H1 (cell line): Measurements from ENCODE around the gene MAP6. TPM values are rescaled to one million over a fixed set of nuclear protein-coding genes. Genes with fewer than 3 reads are reported as not detected.

Experiments used
- CTCF ChIA-PET: fragments of 300-600 bp; sonication (Branson Sonifier 250); formaldehyde crosslinking; loops from one replicate; lab custom pipeline; 2021; ENCODE audit not compliant: partially characterized antibody; lab: Charles Lee
- POLR2A ChIA-PET: fragments of 300-600 bp; sonication (Branson Sonifier 250); formaldehyde crosslinking; loops from one replicate; lab custom pipeline; 2021; ENCODE audit warnings: inconsistent platforms; ENCODE audit not compliant: partially characterized antibody; lab: Charles Lee
- DNase-seq, 2 experiments: peaks; one replicate each; pipeline versions ENCODE4 v3.0.0 to v3.0.0-alpha.2; 2010 to 2022; ENCODE audit warnings: low spot score in 2 of 2, low read depth in 1 of 2, mixed read lengths in 1 of 2
- FAIRE-seq: peaks from 2 replicates; lab custom pipeline; 2011; peaks lifted over from hg19 to GRCh38; lab: Jason Lieb, UNC
- H2AFZ ChIP-seq: 2 replicates; pipeline ENCODE4 v1.8.1; 2012; ENCODE audit warnings: low read length, inconsistent platforms
- H2AK5ac ChIP-seq: 2 replicates; pipeline ENCODE4 v1.6.1; 2013; ENCODE audit warnings: low read depth, low read length
- H2BK120ac ChIP-seq: replicated peaks from 2 replicates; pipeline ENCODE3; 2013; ENCODE audit warnings: low read depth, low read length, inconsistent platforms
- H2BK12ac ChIP-seq: 2 replicates; pipeline ENCODE4 v1.6.1; 2013; ENCODE audit warnings: low read depth, low read length
- H2BK15ac ChIP-seq: 2 replicates; pipeline ENCODE4 v1.6.1; 2013; ENCODE audit warnings: low read length
- H2BK20ac ChIP-seq: 2 replicates; pipeline ENCODE4 v1.6.1; 2013; ENCODE audit warnings: low read length
- H2BK5ac ChIP-seq: 2 replicates; pipeline ENCODE4 v1.6.1; 2013; ENCODE audit warnings: low read depth, low read length
- H3K14ac ChIP-seq: 2 replicates; pipeline ENCODE4 v1.6.1; 2013; ENCODE audit warnings: inconsistent platforms; ENCODE audit not compliant: insufficient read length
- H3K18ac ChIP-seq: 2 replicates; pipeline ENCODE4 v1.6.1; 2013; ENCODE audit warnings: low read length; ENCODE audit errors: extremely low read depth
- H3K23ac ChIP-seq: 2 replicates; pipeline ENCODE4 v1.6.1; 2013; ENCODE audit warnings: inconsistent platforms; ENCODE audit not compliant: insufficient read length
- H3K23me2 ChIP-seq: 2 replicates; pipeline ENCODE4 v1.6.1; 2013; ENCODE audit warnings: low read depth, low read length
- H3K27ac ChIP-seq: 2 replicates; pipeline ENCODE4 v1.6.1; 2011; ENCODE audit warnings: low read depth, low read length, inconsistent platforms
- H3K27me3 ChIP-seq, 4 experiments: replicated peaks in 1 of 4; 1 replicate in 1 of 4; 2 replicates in 3 of 4; pipeline versions ENCODE4 v1.6.1 to v1.8.1; 2011 to 2013; ENCODE audit warnings: low read length in 3 of 4, mild to moderate bottlenecking in 3 of 4, inconsistent platforms in 2 of 4, mixed read lengths in 2 of 4, moderate library complexity in 1 of 4; ENCODE audit not compliant: control insufficient read depth in 3 of 4, insufficient read depth in 3 of 4; ENCODE audit errors: extremely low read depth in 1 of 4
- H3K36me3 ChIP-seq, 4 experiments: 2 replicates each; pipeline versions ENCODE4 v1.6.1 to v1.8.1; 2011 to 2013; ENCODE audit warnings: mild to moderate bottlenecking in 4 of 4, low read length in 3 of 4, moderate library complexity in 2 of 4, control low read depth in 1 of 4, inconsistent platforms in 1 of 4; ENCODE audit not compliant: insufficient read depth in 4 of 4, control insufficient read depth in 2 of 4
- H3K4ac ChIP-seq: replicated peaks from 2 replicates; pipeline ENCODE3; 2013; ENCODE audit warnings: low read length, low read depth, mixed read lengths, inconsistent platforms; ENCODE audit not compliant: insufficient read length
- H3K4me1 ChIP-seq, 4 experiments: replicated peaks in 1 of 4; 1 replicate in 1 of 4; 2 replicates in 3 of 4; pipeline versions ENCODE4 v1.6.1 to v1.8.1; 2011 to 2013; ENCODE audit warnings: low read length in 3 of 4, inconsistent platforms in 2 of 4, mixed read lengths in 1 of 4; ENCODE audit not compliant: insufficient read depth in 4 of 4, control insufficient read depth in 3 of 4
- H3K4me2 ChIP-seq, 2 experiments: 2 replicates each; pipeline versions ENCODE4 v1.6.1 to v1.8.1; 2011 to 2013; ENCODE audit warnings: low read depth in 2 of 2, low read length in 2 of 2, control low read depth in 1 of 2, inconsistent platforms in 1 of 2, mild to moderate bottlenecking in 1 of 2; ENCODE audit not compliant: insufficient read depth in 1 of 2
- H3K4me3 ChIP-seq, 4 experiments: fragments of 200-600, 300-600 bp in 1 of 4; sonication (generic), shearing (Covaris generic), sonication (Bioruptor Twin) in 1 of 4; 2 replicates each; pipeline versions ENCODE4 v1.5.1 to v1.8.1; 2011 to 2016; ENCODE audit warnings: low read length in 4 of 4, low read depth in 3 of 4, control low read depth in 2 of 4, inconsistent platforms in 2 of 4, mild to moderate bottlenecking in 2 of 4, mixed read lengths in 1 of 4, moderate library complexity in 1 of 4; ENCODE audit not compliant: insufficient read depth in 2 of 4; ENCODE audit errors: extremely low read depth in 1 of 4
- H3K56ac ChIP-seq: replicated peaks from 2 replicates; pipeline ENCODE3; 2013; ENCODE audit warnings: low read depth, mild to moderate bottlenecking, mixed read lengths, low read length, inconsistent platforms; ENCODE audit not compliant: insufficient read length
- H3K79me1 ChIP-seq: 2 replicates; pipeline ENCODE4 v1.6.1; 2013; ENCODE audit warnings: low read depth, low read length, control low read depth
- H3K79me2 ChIP-seq, 2 experiments: 2 replicates each; pipeline versions ENCODE4 v1.6.1 to v1.8.1; 2012 to 2013; ENCODE audit warnings: low read length in 2 of 2, mild to moderate bottlenecking in 2 of 2, inconsistent platforms in 1 of 2; ENCODE audit not compliant: insufficient read depth in 2 of 2, control insufficient read depth in 1 of 2
- H3K9ac ChIP-seq, 4 experiments: replicated peaks in 1 of 4; 1 replicate in 1 of 4; 2 replicates in 3 of 4; pipeline versions ENCODE4 v1.6.1 to v1.8.1; 2011 to 2013; ENCODE audit warnings: low read depth in 3 of 4, low read length in 3 of 4, control low read depth in 2 of 4, mild to moderate bottlenecking in 2 of 4, moderate library complexity in 2 of 4, inconsistent platforms in 1 of 4; ENCODE audit errors: extremely low read depth in 1 of 4
- H3K9me3 ChIP-seq, 2 experiments: 2 replicates each; pipeline versions ENCODE4 v1.6.1 to v1.8.1; 2012 to 2013; ENCODE audit warnings: mild to moderate bottlenecking in 2 of 2, moderate library complexity in 2 of 2, control low read depth in 1 of 2, inconsistent platforms in 1 of 2, low read depth in 1 of 2, low read length in 1 of 2, mixed read lengths in 1 of 2; ENCODE audit not compliant: insufficient read depth in 2 of 2
- H4K20me1 ChIP-seq, 2 experiments: replicated peaks in 1 of 2; 2 replicates each; pipeline versions ENCODE3 to v1.8.1; 2011 to 2013; ENCODE audit warnings: inconsistent platforms in 2 of 2, low read length in 2 of 2, mild to moderate bottlenecking in 1 of 2; ENCODE audit not compliant: insufficient read depth in 2 of 2, control insufficient read depth in 1 of 2
- H4K5ac ChIP-seq: 2 replicates; pipeline ENCODE4 v1.6.1; 2013; ENCODE audit warnings: low read length, low read depth, mixed read lengths, inconsistent platforms; ENCODE audit not compliant: insufficient read length
- H4K8ac ChIP-seq: 2 replicates; pipeline ENCODE4 v1.8.0; 2013; ENCODE audit warnings: mild to moderate bottlenecking, moderate library complexity, low read length, inconsistent platforms; ENCODE audit not compliant: insufficient read depth; ENCODE audit errors: extremely low read depth
- H4K91ac ChIP-seq: replicated peaks from 2 replicates; pipeline ENCODE3; 2013; ENCODE audit warnings: low read length, mixed read lengths, inconsistent platforms; ENCODE audit not compliant: insufficient read length
- ASH2L ChIP-seq: fragments of 200-600, 300-600 bp; sonication (generic); IDR thresholded peaks from one replicate; pipeline ENCODE4 v1.7.1; 2017; ENCODE audit warnings: low read length
- BACH1 ChIP-seq: IDR thresholded peaks from 2 replicates; pipeline ENCODE4 v1.6.1; 2012; ENCODE audit warnings: low read length, improper control_type of control experiment
- CBX5 ChIP-seq: fragments of 300-800, 300-1000 bp; sonication (generic); IDR thresholded peaks from 2 replicates; pipeline ENCODE4 v1.7.1; 2016; ENCODE audit warnings: antibody characterized with exemption, low read length, low read depth
- CTBP2 ChIP-seq: IDR thresholded peaks from 2 replicates; pipeline ENCODE4 v1.7.0; 2011; ENCODE audit warnings: borderline replicate concordance, mild to moderate bottlenecking, moderate library complexity, mixed read lengths, low read length; ENCODE audit not compliant: insufficient read depth, insufficient read length
- EZH2 ChIP-seq: fragments of 200-600 bp; sonication (generic); IDR thresholded peaks from 2 replicates; pipeline ENCODE4 v1.7.1; 2012; ENCODE audit warnings: low read depth, mild to moderate bottlenecking, moderate library complexity, low read length, inconsistent platforms; ENCODE audit not compliant: severe bottlenecking
- JUN ChIP-seq: IDR thresholded peaks from 2 replicates; pipeline ENCODE4 v1.6.1; 2011; ENCODE audit warnings: low read depth, mild to moderate bottlenecking, improper control_type of control experiment, low read length
- NRF1 ChIP-seq: IDR thresholded peaks from 2 replicates; pipeline ENCODE4 v1.6.1; 2011; ENCODE audit warnings: mild to moderate bottlenecking, low read depth, low read length, improper control_type of control experiment
- RBBP5 ChIP-seq: IDR thresholded peaks from 2 replicates; pipeline ENCODE4 v1.7.1; 2012; ENCODE audit warnings: low read depth, mild to moderate bottlenecking, inconsistent platforms, low read length, moderate library complexity, borderline replicate concordance
- RXRA ChIP-seq: IDR thresholded peaks from 2 replicates; pipeline ENCODE4 v1.6.1; 2011; ENCODE audit warnings: low read depth, mild to moderate bottlenecking, low read length, moderate library complexity; ENCODE audit not compliant: insufficient read depth
- SIN3A ChIP-seq, 2 experiments: IDR thresholded peaks in 1 of 2; conservative IDR thresholded peaks in 1 of 2; 2 replicates each; pipeline ENCODE4 v1.6.1; 2011 to 2012; ENCODE audit warnings: low read length in 2 of 2, improper control_type of control experiment in 1 of 2, low read depth in 1 of 2, mild to moderate bottlenecking in 1 of 2
- WGBS, 2 experiments: shearing (Covaris generic) in 1 of 2; methylation state at CpG; one replicate each; pipeline versions ENCODE4 v1.1.6 to v1.1.7; 2013 to 2015; ENCODE audit warnings: low lambda C conversion rate in 2 of 2, mixed read lengths in 2 of 2, inconsistent platforms in 1 of 2, low coverage in 1 of 2, missing lambda C conversion rate in 1 of 2; ENCODE audit not compliant: insufficient replicate concordance in 2 of 2, insufficient coverage in 1 of 2, insufficient read length in 1 of 2; ENCODE audit errors: extremely low coverage in 1 of 2, missing lambda C conversion rate in 1 of 2; 5-methylcytosine and 5-hydroxymethylcytosine counted together
- polyA plus RNA-seq, 7 experiments: library from polyadenylated mRNA; depleted of rRNA in 3 of 7; stranded (reverse) in 5 of 7; unstranded in 2 of 7; fragments of >200 nt in 5 of 7; fragments of 200-250 nt in 2 of 7; gene quantifications; 1 replicate in 5 of 7; 2 replicates in 1 of 7; 4 replicates in 1 of 7; pipeline versions ENCODE4 v1.2.1 to v1.2.3, GENCODE V29; 2011 to 2013; ENCODE audit warnings: missing spikeins in 2 of 7, mixed read lengths in 2 of 7
- total RNA-seq: library from RNA; stranded (reverse); fragmentation: NEBNext Ultra II Directional; extraction: Animal tissue kit (Norgen Biotek cat#: 25700); gene quantifications from 2 replicates; pipeline ENCODE4 v1.2.1, GENCODE V29; 2021
- TF ChIP-seq, protein P1 (sequence below), 3 experiments: IDR thresholded peaks; 1 replicate in 2 of 3; 2 replicates in 1 of 3; pipeline versions ENCODE4 v1.5.1 to v1.6.1; 2011; ENCODE audit warnings: low read length in 3 of 3, mild to moderate bottlenecking in 3 of 3, inconsistent platforms in 2 of 3, low read depth in 1 of 3, moderate library complexity in 1 of 3; ENCODE audit not compliant: insufficient read depth in 1 of 3; ENCODE audit errors: control extremely low read depth in 1 of 3

Gene MAP6
- total and polyA plus RNA-seq, 2 of the 8 experiments (the other 6 are each of a cell fraction or from before 2014, with no cell fraction given) = 0.54 to 0.89 TPM

GRCh38 chr11:75594211-75594610 lies 74.6 kb downstream of the MAP6 start:
- Histone ChIP-seq H3K18ac (no peak overlapping the region), H2BK5ac (no peak overlapping the region), H3K4ac (no peak overlapping the region), H3K36me3 (no peaks in the 10 kb centered on the region), H3K23ac (no peak overlapping the region), H4K5ac (no peak overlapping the region), H2BK15ac (no peak overlapping the region), H3K4me2 (no peak overlapping the region), H2BK120ac (no peak overlapping the region), H3K9ac (no peak overlapping the region), H4K91ac (no peak overlapping the region), H4K20me1 (no peaks in the 10 kb centered on the region), H3K56ac (no peak overlapping the region), H3K23me2 (no peaks in the 10 kb centered on the region; the same call in 1 of the 2 replicates), H3K79me1 (no peaks in the 10 kb centered on the region), H2AK5ac (no peak overlapping the region), H2BK12ac (no peak overlapping the region), H3K14ac (no peak overlapping the region), H3K9me3 (no peaks in the 10 kb centered on the region), H2BK20ac (no peak overlapping the region), H3K4me3 (no peak overlapping the region), H3K4me1 (no peaks in the 10 kb centered on the region), H3K79me2 (no peaks in the 10 kb centered on the region), H4K8ac (no peak overlapping the region), H3K27me3 (peaks cover 0 to 3% (median 0%) of the 10 kb centered on the region in 4 experiments; a peak in 1 of 7 replicates), H2AFZ (no peak overlapping the region), H3K27ac (no peak overlapping the region)
- POLR2A ChIA-PET = interaction anchor here (1.0 kb wide), 1 partner anchor 10 kb away, joined by 4 read pairs; no protein-coding TSS in a partner anchor
- CTCF ChIA-PET = interaction anchor here (0.9 to 2.7 kb wide), 9 partner anchors 10 to 62 kb away, joined by 3 to 16 read pairs (median 4); no protein-coding TSS in a partner anchor
- DNase-seq (no peak), FAIRE-seq (no peak)
- 91% methylated on average over 6 of the region's 6 CpGs; no CpG with 5 or more reads in 1 of the 2 experiments for WGBS, 2 experiments
- TF ChIP-seq CTBP2 (no peak), SIN3A (conservative IDR thresholded peaks at IDR 0.05 in 1 of 2, IDR thresholded peaks at IDR 0.05 in 1 of 2; ENCODE audit: low read depth in 1 of 2, low read length in 2 of 2) (no peak), BACH1 (no peak), NRF1 (no peak), EZH2 (no peak), RXRA (no peak), RBBP5 (no peak), ASH2L (no peak), JUN (no peak), CBX5 (no peak)
- TF ChIP-seq, protein P1, sequence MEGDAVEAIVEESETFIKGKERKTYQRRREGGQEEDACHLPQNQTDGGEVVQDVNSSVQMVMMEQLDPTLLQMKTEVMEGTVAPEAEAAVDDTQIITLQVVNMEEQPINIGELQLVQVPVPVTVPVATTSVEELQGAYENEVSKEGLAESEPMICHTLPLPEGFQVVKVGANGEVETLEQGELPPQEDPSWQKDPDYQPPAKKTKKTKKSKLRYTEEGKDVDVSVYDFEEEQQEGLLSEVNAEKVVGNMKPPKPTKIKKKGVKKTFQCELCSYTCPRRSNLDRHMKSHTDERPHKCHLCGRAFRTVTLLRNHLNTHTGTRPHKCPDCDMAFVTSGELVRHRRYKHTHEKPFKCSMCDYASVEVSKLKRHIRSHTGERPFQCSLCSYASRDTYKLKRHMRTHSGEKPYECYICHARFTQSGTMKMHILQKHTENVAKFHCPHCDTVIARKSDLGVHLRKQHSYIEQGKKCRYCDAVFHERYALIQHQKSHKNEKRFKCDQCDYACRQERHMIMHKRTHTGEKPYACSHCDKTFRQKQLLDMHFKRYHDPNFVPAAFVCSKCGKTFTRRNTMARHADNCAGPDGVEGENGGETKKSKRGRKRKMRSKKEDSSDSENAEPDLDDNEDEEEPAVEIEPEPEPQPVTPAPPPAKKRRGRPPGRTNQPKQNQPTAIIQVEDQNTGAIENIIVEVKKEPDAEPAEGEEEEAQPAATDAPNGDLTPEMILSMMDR (IDR thresholded peaks at IDR 0.05; ENCODE audit: control extremely low read depth in 1 of 3, insufficient read depth in 1 of 3, low read depth in 1 of 3, low read length in 3 of 3) = no peak
